A549 (cell line): Measurements from ENCODE around the gene VWA5B1.

Experiments used
- BHLHE40 ChIP-seq: IDR thresholded peaks from 2 replicates; pipeline ENCODE4 v1.6.1; 2012; ENCODE audit warnings: low read depth, low read length, inconsistent platforms
- CEBPB ChIP-seq, 2 experiments: fragments of >200 bp in 1 of 2; sonication (Bioruptor Twin) in 1 of 2; formaldehyde crosslinking in 1 of 2; IDR thresholded peaks; 2 replicates each; pipeline ENCODE4 v1.6.1; 2012 to 2016
- CHD2 ChIP-seq: fragments of 150-350 bp; IDR thresholded peaks from 2 replicates; pipeline ENCODE4 v1.6.1; 2014; ENCODE audit warnings: low read length; ENCODE audit not compliant: partially characterized antibody
- CTCF ChIP-seq: fragments of >200 bp; sonication (Bioruptor Twin); formaldehyde crosslinking; IDR thresholded peaks from 3 replicates; pipeline ENCODE4 v1.5.1; 2016
- HDAC2 ChIP-seq: fragments of 200-600 bp; sonication (generic); IDR thresholded peaks from 2 replicates; pipeline ENCODE4 v1.6.1; 2016
- NFE2L2 ChIP-seq: fragments of 150-350 bp; conservative IDR thresholded peaks from 2 replicates; pipeline ENCODE4 v1.6.1; 2014; ENCODE audit warnings: low read length
- PHF8 ChIP-seq: fragments of 200-600 bp; sonication (generic); IDR thresholded peaks from 2 replicates; pipeline ENCODE4 v1.6.1; 2016; ENCODE audit warnings: low read depth, mild to moderate bottlenecking, antibody characterized with exemption, moderate library complexity, borderline replicate concordance
- POLR2A ChIP-seq: IDR thresholded peaks from 2 replicates; pipeline ENCODE4 v1.6.1; 2012; ENCODE audit warnings: mild to moderate bottlenecking, low read length
- POLR2AphosphoS2 ChIP-seq: conservative IDR thresholded peaks from 2 replicates; pipeline ENCODE4 v1.6.1; 2012; ENCODE audit warnings: low read length, improper control_type of control experiment, inconsistent platforms
- RAD21 ChIP-seq, 2 experiments: fragments of >200 bp in 1 of 2; sonication (Bioruptor Twin) in 1 of 2; formaldehyde crosslinking in 1 of 2; IDR thresholded peaks in 1 of 2; conservative IDR thresholded peaks in 1 of 2; 2 replicates in 1 of 2; 3 replicates in 1 of 2; pipeline ENCODE4 v1.6.1; 2012 to 2018; ENCODE audit warnings: inconsistent platforms in 1 of 2
- SMC3 ChIP-seq: fragments of >200 bp; sonication (Bioruptor Twin); formaldehyde crosslinking; IDR thresholded peaks from 3 replicates; pipeline ENCODE4 v1.6.1; 2018; ENCODE audit warnings: inconsistent platforms

DNA sequence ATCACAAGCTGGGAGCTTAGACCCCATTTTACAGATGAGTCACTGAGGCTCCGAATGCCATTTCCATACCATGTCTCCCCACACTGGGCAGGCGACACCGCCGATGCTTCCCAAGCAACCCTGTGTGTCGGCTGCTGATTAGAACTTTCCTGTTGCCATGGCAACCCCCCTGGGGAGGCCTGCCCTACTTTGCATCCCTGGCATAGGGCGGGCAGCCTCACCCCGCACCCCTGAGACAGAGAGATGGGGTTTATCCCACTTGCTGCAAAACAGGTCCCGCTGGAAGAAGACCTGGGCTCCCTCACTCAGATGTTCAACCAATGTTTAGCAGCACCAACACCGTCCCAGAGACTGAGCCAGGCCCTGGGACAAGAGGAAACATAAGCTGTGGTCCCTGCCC is 113.8 kb downstream of the VWA5B1 start:
- TF ChIP-seq CTCF (no peak), PHF8 (no peak), RAD21 (conservative IDR thresholded peaks at IDR 0.05 in 1 of 2, IDR thresholded peaks at IDR 0.05 in 1 of 2) (no peak), POLR2AphosphoS2 (no peak), CHD2 (no peak), SMC3 (no peak), HDAC2 (no peak), CEBPB (IDR thresholded peaks at IDR 0.05) (no peak), POLR2A (no peak), BHLHE40 (no peak), NFE2L2 (no peak)
